ENCODE results near the gene TPRG1L. TPM values are rescaled to one million over a fixed set of nuclear protein-coding genes. Genes with fewer than 3 reads are reported as not detected.

The TPRG1L gene
- total RNA-seq, 1 experiment from 2014 or later = 32.0 TPM

DNA sequence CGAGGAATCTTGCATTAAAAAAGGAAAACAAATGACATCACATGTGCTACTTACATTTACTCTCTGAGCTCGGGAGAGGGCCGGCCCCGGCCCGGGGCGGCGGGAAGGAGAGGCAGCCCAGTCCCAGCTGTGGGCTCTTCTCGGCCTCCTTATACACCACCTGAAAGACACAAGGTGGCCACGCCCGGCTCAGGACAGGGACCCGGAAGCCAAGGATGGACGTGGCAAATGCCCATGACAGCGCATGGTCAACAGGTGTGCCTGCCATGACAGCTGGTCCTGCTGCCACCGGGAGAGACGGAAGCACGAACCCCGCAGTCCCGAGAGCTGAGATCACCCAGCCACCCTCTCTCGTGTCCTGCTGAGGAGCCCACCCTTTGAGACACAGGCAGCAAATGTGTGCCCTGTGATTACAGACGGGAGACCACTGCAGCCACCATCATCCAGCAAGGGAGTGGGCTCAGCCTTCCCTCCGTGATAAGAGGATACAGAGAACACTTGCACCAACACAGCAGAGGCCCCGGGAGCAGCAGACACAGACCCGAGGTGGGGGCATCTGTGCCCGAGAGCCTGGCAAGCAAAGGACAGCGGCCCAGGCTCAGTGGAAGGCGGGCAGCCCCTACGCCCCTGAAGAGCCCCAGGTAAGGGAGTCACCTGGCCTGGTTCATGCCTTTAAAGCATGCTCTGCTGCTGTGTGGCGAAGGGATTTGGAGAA is 8.7 kb downstream of the TPRG1L start:
- DNase-seq (no peak), ATAC-seq (no peak)
- intact Hi-C loops (cut with micrococcal nuclease) = no loop called here
- peaks cover 49% of the 10 kb centered on the region for H3K36me3 ChIP-seq (ENCODE audit: low read depth, low read length)
- TF ChIP-seq, protein P1, sequence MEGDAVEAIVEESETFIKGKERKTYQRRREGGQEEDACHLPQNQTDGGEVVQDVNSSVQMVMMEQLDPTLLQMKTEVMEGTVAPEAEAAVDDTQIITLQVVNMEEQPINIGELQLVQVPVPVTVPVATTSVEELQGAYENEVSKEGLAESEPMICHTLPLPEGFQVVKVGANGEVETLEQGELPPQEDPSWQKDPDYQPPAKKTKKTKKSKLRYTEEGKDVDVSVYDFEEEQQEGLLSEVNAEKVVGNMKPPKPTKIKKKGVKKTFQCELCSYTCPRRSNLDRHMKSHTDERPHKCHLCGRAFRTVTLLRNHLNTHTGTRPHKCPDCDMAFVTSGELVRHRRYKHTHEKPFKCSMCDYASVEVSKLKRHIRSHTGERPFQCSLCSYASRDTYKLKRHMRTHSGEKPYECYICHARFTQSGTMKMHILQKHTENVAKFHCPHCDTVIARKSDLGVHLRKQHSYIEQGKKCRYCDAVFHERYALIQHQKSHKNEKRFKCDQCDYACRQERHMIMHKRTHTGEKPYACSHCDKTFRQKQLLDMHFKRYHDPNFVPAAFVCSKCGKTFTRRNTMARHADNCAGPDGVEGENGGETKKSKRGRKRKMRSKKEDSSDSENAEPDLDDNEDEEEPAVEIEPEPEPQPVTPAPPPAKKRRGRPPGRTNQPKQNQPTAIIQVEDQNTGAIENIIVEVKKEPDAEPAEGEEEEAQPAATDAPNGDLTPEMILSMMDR (conservative IDR thresholded peaks at IDR 0.05; ENCODE audit: low read depth, low read length) = no peak
- TF ChIP-seq EZH2phosphoT487 (IDR thresholded peaks at IDR 0.05; ENCODE audit: borderline replicate concordance, low read length) (no peak), EZH2 (IDR thresholded peaks at IDR 0.05; ENCODE audit: low read length, unreplicated experiment) (no peak)
- H3K79me2 ChIP-seq (ENCODE audit: low read length) = no peaks in the 10 kb centered on the region
- H3K9me3 ChIP-seq (ENCODE audit: low read length) = no peaks in the 10 kb centered on the region
- H2AFZ ChIP-seq (ENCODE audit: low read length) = no peak overlapping the region
- no peaks in the 10 kb centered on the region for H4K20me1 ChIP-seq (ENCODE audit: low read length)
- no peak overlapping the region for H3K4me2 ChIP-seq (ENCODE audit: low read length)
- H3F3A ChIP-seq (ENCODE audit: low read length, unreplicated experiment) = no peaks in the 10 kb centered on the region
- H3K4me1 ChIP-seq (ENCODE audit: insufficient read depth, low read length) = no peaks in the 10 kb centered on the region
- ChIA-PET POLR2A (ENCODE audit: unreplicated experiment) (no interaction called here), CTCF (no interaction called here)
- H3K9me2 ChIP-seq (replicated peaks; ENCODE audit: low read length) = no peaks in the 10 kb centered on the region
- no TSS peak for BruUV-seq (replicated peaks)
- no peak overlapping the region for H3K27ac ChIP-seq (ENCODE audit: low read length)
- H3K4me3 ChIP-seq (ENCODE audit: low read length) = no peak overlapping the region
- no peak overlapping the region for H3K9ac ChIP-seq (ENCODE audit: low read length)
- no peaks in the 10 kb centered on the region for H3K27me3 ChIP-seq (ENCODE audit: low read length)

DNA sequence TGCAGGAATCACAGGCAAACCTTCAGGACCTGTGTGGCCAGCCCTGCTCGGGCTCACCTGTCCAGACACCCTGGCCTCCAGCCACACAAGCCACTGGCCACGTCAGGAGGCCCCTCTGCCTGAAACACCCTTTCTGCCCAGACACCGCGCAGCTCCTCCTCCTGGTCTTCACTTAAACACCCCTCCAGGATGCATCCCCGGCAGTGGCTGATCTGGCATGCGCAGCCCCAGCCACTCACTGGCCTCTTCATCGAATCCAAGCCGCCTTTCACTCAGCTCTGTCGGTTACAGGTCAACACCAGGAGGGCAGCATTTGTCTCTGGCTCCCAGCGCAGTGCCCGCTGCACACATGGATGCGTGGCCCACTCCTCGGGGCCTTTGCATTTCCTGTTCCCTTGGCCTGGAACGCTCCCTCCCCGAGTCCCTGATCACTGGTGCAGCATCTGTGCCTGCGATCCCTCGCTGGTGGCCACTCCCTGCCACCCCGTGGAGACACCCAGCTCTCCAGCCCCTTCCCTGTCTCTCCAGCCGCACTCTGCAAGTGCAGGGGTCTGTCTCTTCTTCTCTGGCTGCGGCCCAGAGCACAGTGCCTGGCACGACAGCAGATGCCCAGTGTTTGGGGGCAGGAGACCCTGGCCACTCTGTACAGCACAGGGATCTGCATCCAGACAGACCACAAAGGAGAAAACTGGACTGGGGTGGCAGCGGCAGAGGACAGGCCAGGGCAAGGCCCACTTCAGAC is 9.4 kb downstream of the TPRG1L start:
- Histone ChIP-seq H4K20me1 (ENCODE audit: low read length) (no peaks in the 10 kb centered on the region), H3K27me3 (ENCODE audit: low read length) (no peaks in the 10 kb centered on the region), H3K4me2 (ENCODE audit: low read length) (no peak overlapping the region), H3K79me2 (ENCODE audit: low read length) (no peaks in the 10 kb centered on the region), H3F3A (ENCODE audit: low read length, unreplicated experiment) (no peaks in the 10 kb centered on the region), H3K27ac (ENCODE audit: low read length) (no peak overlapping the region), H3K9ac (ENCODE audit: low read length) (no peak overlapping the region), H2AFZ (ENCODE audit: low read length) (no peak overlapping the region), H3K9me3 (ENCODE audit: low read length) (no peaks in the 10 kb centered on the region), H3K4me3 (ENCODE audit: low read length) (no peak overlapping the region), H3K36me3 (ENCODE audit: low read depth, low read length) (peaks cover 46% of the 10 kb centered on the region), H3K9me2 (replicated peaks; ENCODE audit: low read length) (no peaks in the 10 kb centered on the region), H3K4me1 (ENCODE audit: insufficient read depth, low read length) (no peaks in the 10 kb centered on the region)
- BruUV-seq (replicated peaks) = no TSS peak
- ATAC-seq (no peak), DNase-seq (no peak)
- TF ChIP-seq EZH2phosphoT487 (IDR thresholded peaks at IDR 0.05; ENCODE audit: borderline replicate concordance, low read length) (no peak), EZH2 (IDR thresholded peaks at IDR 0.05; ENCODE audit: low read length, unreplicated experiment) (no peak)
- TF ChIP-seq, protein P1 (conservative IDR thresholded peaks at IDR 0.05; ENCODE audit: low read depth, low read length) = no peak
- intact Hi-C loops (cut with micrococcal nuclease) = no loop called here
- POLR2A ChIA-PET (ENCODE audit: unreplicated experiment) = no interaction called here
- CTCF ChIA-PET = no interaction called here

DNA sequence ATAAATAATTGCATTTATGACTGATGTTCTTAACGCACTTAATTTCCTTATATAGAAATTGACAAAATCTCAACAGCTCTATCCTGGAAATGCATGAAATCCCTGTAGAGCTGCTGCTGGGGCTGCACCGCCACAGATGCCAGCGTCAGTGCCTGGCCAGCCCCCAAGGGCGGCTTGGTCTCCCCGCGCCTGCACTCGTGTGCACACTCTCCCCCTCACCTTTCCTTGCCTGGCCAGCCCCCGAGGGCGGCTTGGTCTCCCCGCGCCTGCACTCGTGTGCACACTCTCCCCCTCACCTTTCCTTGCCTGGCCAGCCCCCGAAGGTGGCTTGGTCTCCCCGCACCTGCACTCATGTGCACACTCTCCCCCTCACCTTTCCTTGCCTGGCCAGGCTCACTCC is 11.3 kb downstream of the TPRG1L start:
- no peaks in the 10 kb centered on the region for H3K79me2 ChIP-seq (ENCODE audit: low read length)
- H3K4me2 ChIP-seq (ENCODE audit: low read length) = no peak overlapping the region
- no peak overlapping the region for H3K9ac ChIP-seq (ENCODE audit: low read length)
- H3F3A ChIP-seq (ENCODE audit: low read length, unreplicated experiment) = no peaks in the 10 kb centered on the region
- no peak overlapping the region for H3K4me3 ChIP-seq (ENCODE audit: low read length)
- peaks cover 38% of the 10 kb centered on the region for H3K36me3 ChIP-seq (ENCODE audit: low read depth, low read length)
- ChIA-PET CTCF (no interaction called here), POLR2A (ENCODE audit: unreplicated experiment) (no interaction called here)
- no peaks in the 10 kb centered on the region for H3K9me3 ChIP-seq (ENCODE audit: low read length)
- no peak overlapping the region for H2AFZ ChIP-seq (ENCODE audit: low read length)
- no peaks in the 10 kb centered on the region for H4K20me1 ChIP-seq (ENCODE audit: low read length)
- H3K4me1 ChIP-seq (ENCODE audit: insufficient read depth, low read length) = no peaks in the 10 kb centered on the region
- DNase-seq (no peak), ATAC-seq (no peak)
- no TSS peak for BruUV-seq (replicated peaks)
- TF ChIP-seq, protein P1 (conservative IDR thresholded peaks at IDR 0.05; ENCODE audit: low read depth, low read length) = no peak
- TF ChIP-seq EZH2 (IDR thresholded peaks at IDR 0.05; ENCODE audit: low read length, unreplicated experiment) (no peak), EZH2phosphoT487 (IDR thresholded peaks at IDR 0.05; ENCODE audit: borderline replicate concordance, low read length) (no peak)
- no peak overlapping the region for H3K27ac ChIP-seq (ENCODE audit: low read length)
- no peaks in the 10 kb centered on the region for H3K27me3 ChIP-seq (ENCODE audit: low read length)
- intact Hi-C loops (cut with micrococcal nuclease) = no loop called here
- H3K9me2 ChIP-seq (replicated peaks; ENCODE audit: low read length) = no peaks in the 10 kb centered on the region
